A549 treated with GW870086 at 1 μM for 4 hours (cell line): Measurements from ENCODE around the gene EN1. TPM values are rescaled to one million over a fixed set of nuclear protein-coding genes. Genes with fewer than 3 reads are reported as not detected.

ENCODE experiments used
- total RNA-seq: library from RNA; stranded (reverse); fragments of 200-300 nt; extraction: Qiagen RNA extraction; gene quantifications from 5 replicates; pipeline ENCODE4 v1.2.3, GENCODE V29; 2022; ENCODE audit warnings: low read depth

Gene EN1
- 0.58 to 1.1 TPM (median 0.87 TPM) in 5 replicates for total RNA-seq

GRCh38 chr2:118846953-118847761 lies at the start of gene EN1:
Gene EN1, minus strand, starts transcription at chr2:118847648. Its CDS starts 481 bp downstream, at chr2:118847167.

Other genes starting within 250 kb of the EN1 start
- 0.07 to 0.36 TPM (median 0.09 TPM) in 3 of 5 replicates, not detected in the others for gene MARCO, start 94.5 kb upstream of the EN1 start, total RNA-seq